Hepatocyte (in vitro differentiated cells): ENCODE measurements around the gene C19orf33.

Source experiments
- EZH2 ChIP-seq: fragments of 200-600 bp; sonication (generic); IDR thresholded peaks from 2 replicates; pipeline ENCODE4 v1.6.1; 2016; ENCODE audit warnings: antibody characterized with exemption, mild to moderate bottlenecking, borderline replicate concordance
- EZH2phosphoT487 ChIP-seq: fragments of 200-600 bp; sonication (generic); IDR thresholded peaks from one replicate; pipeline ENCODE4 v1.6.1; 2018; ENCODE audit warnings: antibody characterized with exemption, mild to moderate bottlenecking, low read depth, moderate library complexity; ENCODE audit not compliant: unreplicated experiment, severe bottlenecking
- TF ChIP-seq, protein P1 (sequence below): fragments of 200-600 bp; sonication (generic); IDR thresholded peaks from 2 replicates; pipeline ENCODE4 v1.5.1; 2016; ENCODE audit warnings: antibody characterized with exemption, mild to moderate bottlenecking; ENCODE audit not compliant: poor library complexity

GRCh38 chr19:38340927-38341326, 36.9 kb downstream of the C19orf33 start:
- TF ChIP-seq EZH2 = no peak
- TF ChIP-seq, protein P1, sequence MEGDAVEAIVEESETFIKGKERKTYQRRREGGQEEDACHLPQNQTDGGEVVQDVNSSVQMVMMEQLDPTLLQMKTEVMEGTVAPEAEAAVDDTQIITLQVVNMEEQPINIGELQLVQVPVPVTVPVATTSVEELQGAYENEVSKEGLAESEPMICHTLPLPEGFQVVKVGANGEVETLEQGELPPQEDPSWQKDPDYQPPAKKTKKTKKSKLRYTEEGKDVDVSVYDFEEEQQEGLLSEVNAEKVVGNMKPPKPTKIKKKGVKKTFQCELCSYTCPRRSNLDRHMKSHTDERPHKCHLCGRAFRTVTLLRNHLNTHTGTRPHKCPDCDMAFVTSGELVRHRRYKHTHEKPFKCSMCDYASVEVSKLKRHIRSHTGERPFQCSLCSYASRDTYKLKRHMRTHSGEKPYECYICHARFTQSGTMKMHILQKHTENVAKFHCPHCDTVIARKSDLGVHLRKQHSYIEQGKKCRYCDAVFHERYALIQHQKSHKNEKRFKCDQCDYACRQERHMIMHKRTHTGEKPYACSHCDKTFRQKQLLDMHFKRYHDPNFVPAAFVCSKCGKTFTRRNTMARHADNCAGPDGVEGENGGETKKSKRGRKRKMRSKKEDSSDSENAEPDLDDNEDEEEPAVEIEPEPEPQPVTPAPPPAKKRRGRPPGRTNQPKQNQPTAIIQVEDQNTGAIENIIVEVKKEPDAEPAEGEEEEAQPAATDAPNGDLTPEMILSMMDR = no peak
- TF ChIP-seq EZH2phosphoT487 = no peak
